Trophoblast cell (in vitro differentiated cells and primary cell): ENCODE data around the gene VPS16.

Experiments used
- DNase-seq, 2 donors: peaks; one replicate each; pipeline ENCODE4 v3.0.0-alpha.2; 2016
- H2AFZ ChIP-seq: 2 replicates; pipeline ENCODE4 v1.6.1; 2013; ENCODE audit warnings: low read length, moderate library complexity, mild to moderate bottlenecking; ENCODE audit not compliant: insufficient read depth, poor library complexity
- H2AK5ac ChIP-seq: 2 replicates; pipeline ENCODE4 v1.6.1; 2013; ENCODE audit warnings: mild to moderate bottlenecking, low read length
- H2BK120ac ChIP-seq: 2 replicates; pipeline ENCODE4 v1.6.1; 2013; ENCODE audit warnings: low read length, mild to moderate bottlenecking, moderate library complexity; ENCODE audit not compliant: insufficient read depth, poor library complexity
- H2BK12ac ChIP-seq: 2 replicates; pipeline ENCODE4 v1.6.1; 2013; ENCODE audit warnings: mild to moderate bottlenecking, low read length, moderate library complexity
- H2BK5ac ChIP-seq: 2 replicates; pipeline ENCODE4 v1.6.1; 2013; ENCODE audit warnings: low read length, low read depth, moderate library complexity, mild to moderate bottlenecking; ENCODE audit not compliant: poor library complexity
- H3K14ac ChIP-seq: 2 replicates; pipeline ENCODE4 v1.6.1; 2013; ENCODE audit warnings: mild to moderate bottlenecking, low read length
- H3K18ac ChIP-seq: 2 replicates; pipeline ENCODE4 v1.6.1; 2013; ENCODE audit warnings: mild to moderate bottlenecking, low read length
- H3K23ac ChIP-seq: 2 replicates; pipeline ENCODE4 v1.6.1; 2013; ENCODE audit warnings: low read length
- H3K27ac ChIP-seq: 2 replicates; pipeline ENCODE4 v1.5.1; 2013; ENCODE audit warnings: low read depth, mild to moderate bottlenecking, inconsistent platforms, low read length, moderate library complexity
- H3K27me3 ChIP-seq: 2 replicates; pipeline ENCODE4 v1.6.1; 2013; ENCODE audit warnings: inconsistent platforms, mild to moderate bottlenecking, low read length, moderate library complexity; ENCODE audit not compliant: insufficient read depth
- H3K36me3 ChIP-seq, 2 experiments: 1 replicate in 1 of 2; 2 replicates in 1 of 2; pipeline ENCODE4 v1.6.1; 2013; ENCODE audit warnings: low read length in 2 of 2, mild to moderate bottlenecking in 2 of 2, moderate library complexity in 1 of 2; ENCODE audit not compliant: insufficient read depth in 2 of 2, control insufficient read depth in 1 of 2
- H3K4ac ChIP-seq: 2 replicates; pipeline ENCODE4 v1.6.1; 2013; ENCODE audit warnings: low read depth, mild to moderate bottlenecking, low read length, moderate library complexity
- H3K4me1 ChIP-seq, 2 experiments: 1 replicate in 1 of 2; 2 replicates in 1 of 2; pipeline ENCODE4 v1.6.1; 2013; ENCODE audit warnings: low read length in 2 of 2, mild to moderate bottlenecking in 2 of 2, moderate library complexity in 1 of 2; ENCODE audit not compliant: insufficient read depth in 2 of 2, control insufficient read depth in 1 of 2
- H3K4me2 ChIP-seq: 2 replicates; pipeline ENCODE4 v1.6.1; 2013; ENCODE audit warnings: inconsistent platforms, mild to moderate bottlenecking, low read length, moderate library complexity
- H3K4me3 ChIP-seq: 2 replicates; pipeline ENCODE4 v1.5.1; 2013; ENCODE audit warnings: mild to moderate bottlenecking, low read depth, low read length, inconsistent platforms
- H3K79me1 ChIP-seq: one replicate; pipeline ENCODE4 v1.6.1; 2013; ENCODE audit warnings: low read length
- H3K79me2 ChIP-seq: 2 replicates; pipeline ENCODE4 v1.6.1; 2013; ENCODE audit warnings: low read length, mild to moderate bottlenecking; ENCODE audit not compliant: control insufficient read depth, insufficient read depth, poor library complexity
- H3K9ac ChIP-seq: 2 replicates; pipeline ENCODE4 v1.6.1; 2013; ENCODE audit warnings: mild to moderate bottlenecking, low read length
- H3K9me3 ChIP-seq: 2 replicates; pipeline ENCODE4 v1.6.1; 2013; ENCODE audit warnings: low read depth, mild to moderate bottlenecking, control low read depth, inconsistent platforms, low read length; ENCODE audit not compliant: insufficient read depth
- H4K12ac ChIP-seq: 2 replicates; pipeline ENCODE4 v1.6.1; 2013; ENCODE audit warnings: low read depth, mild to moderate bottlenecking, low read length, moderate library complexity
- H4K8ac ChIP-seq: 2 replicates; pipeline ENCODE4 v1.6.1; 2013; ENCODE audit warnings: low read depth, mild to moderate bottlenecking, low read length, moderate library complexity
- H4K91ac ChIP-seq: one replicate; pipeline ENCODE4 v1.6.1; 2013; ENCODE audit warnings: low read depth, mild to moderate bottlenecking, low read length, moderate library complexity
- WGBS: extraction: QIAGEN DNeasy Blood & Tissue Kit; methylation state at CpG from one replicate; pipeline ENCODE4 v1.1.7; 2013; ENCODE audit warnings: missing lambda C conversion rate; ENCODE audit not compliant: insufficient read length, insufficient coverage; ENCODE audit errors: extremely low coverage; 5-methylcytosine and 5-hydroxymethylcytosine counted together

VPS16 gene

DNA sequence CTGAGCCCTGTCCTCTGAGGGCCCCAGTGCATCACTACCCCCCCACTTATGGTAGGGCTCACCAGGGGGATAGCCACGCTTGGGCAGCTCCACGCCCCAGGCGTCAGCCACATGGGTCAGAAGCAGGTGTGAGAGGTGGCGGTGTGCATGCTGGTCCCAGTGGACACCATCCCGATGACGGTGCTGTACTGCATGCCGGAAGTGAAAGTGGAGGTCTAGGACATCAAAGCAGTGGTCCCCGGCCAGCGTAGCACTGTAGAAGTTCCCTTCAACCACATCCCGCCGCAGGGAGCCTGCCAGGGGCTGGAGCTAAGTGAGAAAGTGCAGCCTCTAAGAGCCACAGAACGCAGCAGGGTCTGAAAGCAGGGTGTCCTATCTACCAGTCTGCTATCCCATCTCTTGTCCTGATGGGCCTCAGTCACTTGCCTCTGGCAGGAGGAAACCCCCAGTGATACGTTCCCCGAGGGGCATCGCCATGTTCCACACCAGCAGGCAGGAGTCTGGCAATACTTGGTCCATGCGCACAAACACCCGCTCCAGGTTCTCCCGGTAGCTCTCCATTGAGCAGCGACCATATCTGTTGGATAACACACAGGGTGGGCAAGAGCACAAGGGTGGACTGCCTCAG lies 2.3 kb upstream of the VPS16 start:
- Histone ChIP-seq H2AFZ (no peak overlapping the region), H2BK120ac (no peak overlapping the region), H4K8ac (no peak overlapping the region), H3K18ac (no peak overlapping the region), H3K23ac (no peak overlapping the region), H3K4me1 (peaks cover 6 to 9% of the 10 kb centered on the region in 2 experiments), H3K14ac (no peak overlapping the region), H3K4ac (no peak overlapping the region), H3K27me3 (no peaks in the 10 kb centered on the region), H2BK12ac (no peak overlapping the region), H3K4me2 (no peak overlapping the region), H3K79me1 (peaks cover 9% of the 10 kb centered on the region), H2AK5ac (no peak overlapping the region), H3K27ac (no peak overlapping the region), H4K91ac (no peak overlapping the region), H3K9me3 (peaks cover 1% of the 10 kb centered on the region), H3K4me3 (no peak overlapping the region), H3K36me3 (peaks cover 9 to 19% of the 10 kb centered on the region in 2 experiments), H3K9ac (no peak overlapping the region), H4K12ac (no peak overlapping the region), H2BK5ac (no peak overlapping the region), H3K79me2 (peaks cover 6% of the 10 kb centered on the region)
- WGBS, result no CpG with 5 or more reads among the region's 19 CpGs
- no peak for DNase-seq

DNA sequence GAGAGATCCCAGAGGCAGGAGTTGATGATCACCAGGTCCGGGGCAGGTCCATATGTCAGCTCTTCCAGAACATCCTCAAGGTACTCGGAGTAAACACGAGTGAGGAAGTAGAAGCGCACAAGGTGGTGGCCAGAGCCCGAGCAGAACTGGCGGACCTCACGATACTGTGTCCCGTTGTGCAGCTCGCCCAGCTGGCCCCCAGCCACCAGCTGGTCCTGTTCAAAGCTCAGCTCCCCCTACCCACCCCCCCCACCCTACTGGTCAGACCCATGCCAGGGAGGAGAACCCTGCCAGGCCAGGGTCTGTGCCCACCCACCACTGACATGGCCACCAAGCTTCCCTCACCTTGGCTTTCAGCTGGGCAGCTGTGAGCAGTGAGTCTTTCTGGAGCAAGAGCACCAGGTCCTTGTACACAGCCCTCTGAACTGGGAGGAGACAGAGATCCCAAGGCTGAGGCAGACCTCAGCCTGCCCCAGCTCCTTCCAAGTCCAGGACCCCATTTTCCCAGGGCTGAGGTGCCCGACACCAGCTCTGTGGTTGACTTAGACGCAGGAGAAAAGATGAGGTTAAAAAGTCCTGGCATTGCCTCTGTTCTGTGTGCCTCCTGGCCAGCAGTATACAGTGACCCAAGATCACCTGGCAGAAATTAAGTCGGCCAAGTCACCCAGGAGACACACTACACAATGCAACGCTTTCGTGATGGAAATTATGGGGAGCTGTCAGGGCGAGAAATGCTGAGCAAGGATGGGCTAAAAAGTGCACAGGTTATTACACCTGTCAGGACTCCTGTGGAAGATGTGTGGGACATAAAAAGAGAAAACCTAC lies 1.5 kb upstream of the VPS16 start:
- no peak overlapping the region for H3K9ac ChIP-seq
- H3K27ac ChIP-seq, result no peak overlapping the region
- H3K4ac ChIP-seq, result no peak overlapping the region
- no peak overlapping the region for H2BK12ac ChIP-seq
- H3K18ac ChIP-seq, result no peak overlapping the region
- no peak overlapping the region for H2AFZ ChIP-seq
- H3K9me3 ChIP-seq, result peaks cover 1% of the 10 kb centered on the region
- H3K79me2 ChIP-seq, result peaks cover 6% of the 10 kb centered on the region
- H3K14ac ChIP-seq, result no peak overlapping the region
- no peak overlapping the region for H3K4me3 ChIP-seq
- no peak for DNase-seq
- H3K79me1 ChIP-seq, result peaks cover 9% of the 10 kb centered on the region
- peaks cover 9 to 19% of the 10 kb centered on the region in 2 experiments for H3K36me3 ChIP-seq
- no peak overlapping the region for H2AK5ac ChIP-seq
- no peak overlapping the region for H3K4me2 ChIP-seq
- no peak overlapping the region for H2BK5ac ChIP-seq
- WGBS, result no CpG with 5 or more reads among the region's 15 CpGs
- no peak overlapping the region for H4K8ac ChIP-seq
- no peak overlapping the region for H4K91ac ChIP-seq
- no peaks in the 10 kb centered on the region for H3K27me3 ChIP-seq
- peaks cover 6 to 9% of the 10 kb centered on the region in 2 experiments for H3K4me1 ChIP-seq
- H3K23ac ChIP-seq, result no peak overlapping the region
- H4K12ac ChIP-seq, result no peak overlapping the region
- H2BK120ac ChIP-seq, result no peak overlapping the region

DNA sequence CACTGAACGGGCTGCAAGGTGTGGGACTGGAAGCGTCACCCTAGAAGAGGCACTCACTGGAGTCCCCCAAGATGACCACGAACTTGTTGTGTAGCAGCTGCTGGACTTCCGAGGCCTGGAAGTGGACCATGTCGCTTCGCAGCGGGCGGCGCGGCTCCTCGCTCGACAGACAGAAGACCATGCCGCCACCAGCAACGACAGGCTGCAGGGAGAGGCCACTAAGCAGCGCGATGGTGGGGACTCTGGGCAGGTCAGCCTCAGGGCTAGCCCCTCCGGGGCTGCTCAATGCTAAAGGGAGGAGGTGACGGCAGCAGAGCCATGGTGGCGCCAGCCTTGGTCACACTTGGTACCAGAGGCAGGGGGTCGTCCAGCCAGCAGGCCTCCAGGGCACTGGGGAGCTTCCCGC lies 810 bp upstream of the VPS16 start:
- Histone ChIP-seq H2AFZ (peak overlapping the region; percentile 87), H2BK5ac (no peak overlapping the region), H3K27me3 (no peaks in the 10 kb centered on the region), H3K18ac (peak overlapping the region; percentile 95), H2AK5ac (peak overlapping the region; percentile 87), H3K4me3 (peak overlapping the region; percentile 79), H3K23ac (no peak overlapping the region), H4K91ac (peak overlapping the region; percentile 94), H2BK12ac (no peak overlapping the region), H3K79me2 (peaks cover 6% of the 10 kb centered on the region), H4K12ac (peak overlapping the region; percentile 98), H4K8ac (peak overlapping the region; percentile 99), H3K4ac (peak overlapping the region; percentile 75), H3K79me1 (peaks cover 9% of the 10 kb centered on the region), H3K9ac (no peak overlapping the region), H3K4me1 (peaks cover 6 to 9% of the 10 kb centered on the region in 2 experiments), H2BK120ac (peak overlapping the region; percentile 90), H3K4me2 (peak overlapping the region; percentile 72), H3K9me3 (peaks cover 1% of the 10 kb centered on the region), H3K27ac (no peak overlapping the region), H3K14ac (peak overlapping the region; percentile 96), H3K36me3 (peaks cover 9 to 19% of the 10 kb centered on the region in 2 experiments)
- no peak for DNase-seq
- no CpG with 5 or more reads among the region's 21 CpGs for WGBS

DNA sequence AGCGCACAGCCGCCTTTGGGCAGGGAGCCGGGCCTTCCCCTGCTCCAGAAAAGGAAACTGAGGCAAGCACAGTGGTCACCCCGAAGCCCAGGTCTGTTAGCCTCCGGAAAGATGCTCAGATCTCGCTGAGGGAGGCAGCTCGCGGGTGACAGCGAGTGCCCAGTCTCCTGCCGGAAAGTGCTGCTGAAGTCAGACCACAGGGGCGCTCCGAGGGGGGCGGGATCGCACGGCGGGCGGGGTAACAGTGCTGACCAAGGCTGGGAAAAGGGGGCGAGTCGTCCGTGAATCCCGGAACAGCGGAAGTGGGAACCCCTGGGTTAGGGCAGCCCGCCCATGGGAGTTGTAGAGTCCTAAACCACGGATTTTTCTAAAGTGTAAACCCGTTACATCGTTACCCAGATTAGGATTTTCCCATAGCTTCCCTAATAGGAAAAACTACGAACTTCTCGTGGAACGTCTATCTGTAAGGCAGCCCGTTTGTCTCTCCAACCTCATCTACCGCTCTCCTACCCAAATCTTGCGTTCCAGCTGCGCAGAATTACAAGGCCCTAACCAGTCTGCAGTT lies 504 bp downstream of the VPS16 start:
- no peak overlapping the region for H3K18ac ChIP-seq
- peaks cover 6% of the 10 kb centered on the region for H3K79me2 ChIP-seq
- H4K12ac ChIP-seq, result peak overlapping the region; percentile 24
- no peak overlapping the region for H2AK5ac ChIP-seq
- peak overlapping the region; percentile 99 for H3K4me2 ChIP-seq
- peaks cover 9 to 15% of the 10 kb centered on the region in 2 experiments for H3K36me3 ChIP-seq
- peak overlapping the region; percentile 27 for H3K14ac ChIP-seq
- peak overlapping the region; percentile 90 for H3K9ac ChIP-seq
- H2BK5ac ChIP-seq, result peak overlapping the region; percentile 9
- no peak overlapping the region for H2BK120ac ChIP-seq
- peak overlapping the region; percentile 79 for H3K4me3 ChIP-seq
- no peak overlapping the region for H2BK12ac ChIP-seq
- peak in 1 of 2 donors; percentile 14 for DNase-seq
- H3K4ac ChIP-seq, result no peak overlapping the region
- H3K27me3 ChIP-seq, result no peaks in the 10 kb centered on the region
- H3K79me1 ChIP-seq, result peaks cover 9% of the 10 kb centered on the region
- H3K9me3 ChIP-seq, result peaks cover 1% of the 10 kb centered on the region
- peaks cover 6 to 9% of the 10 kb centered on the region in 2 experiments for H3K4me1 ChIP-seq
- peak overlapping the region; percentile 70 for H4K8ac ChIP-seq
- no CpG with 5 or more reads among the region's 33 CpGs for WGBS
- H2AFZ ChIP-seq, result peak overlapping the region; percentile 73
- no peak overlapping the region for H3K27ac ChIP-seq
- H3K23ac ChIP-seq, result no peak overlapping the region
- peak overlapping the region; percentile 9 for H4K91ac ChIP-seq
